Measurements from ENCODE around the gene ANXA5. TPM values are rescaled to one million over a fixed set of nuclear protein-coding genes. Genes with fewer than 3 reads are reported as not detected.

ANXA5 gene
- total RNA-seq, 4 donors from 2014 or later, result 101 to 107 (median 102) TPM

GRCh38 chr4:121711263-121712000, 14.7 kb upstream of the ANXA5 start:
- peaks cover 6% of the 10 kb centered on the region for H3K4me1 ChIP-seq
- peak overlapping the region; percentile 6 for H3K4me3 ChIP-seq
- H3K27me3 ChIP-seq, result no peaks in the 10 kb centered on the region
- DNase-seq (ENCODE audit: low spot score in 2 of 2), result peak; percentile 88 to 91
- H3K27ac ChIP-seq, result peak overlapping the region; percentile 52
- 6% methylated on average over 18 of the region's 18 CpGs for WGBS
- no peaks in the 10 kb centered on the region for H3K9me3 ChIP-seq
- TF ChIP-seq, protein P1, sequence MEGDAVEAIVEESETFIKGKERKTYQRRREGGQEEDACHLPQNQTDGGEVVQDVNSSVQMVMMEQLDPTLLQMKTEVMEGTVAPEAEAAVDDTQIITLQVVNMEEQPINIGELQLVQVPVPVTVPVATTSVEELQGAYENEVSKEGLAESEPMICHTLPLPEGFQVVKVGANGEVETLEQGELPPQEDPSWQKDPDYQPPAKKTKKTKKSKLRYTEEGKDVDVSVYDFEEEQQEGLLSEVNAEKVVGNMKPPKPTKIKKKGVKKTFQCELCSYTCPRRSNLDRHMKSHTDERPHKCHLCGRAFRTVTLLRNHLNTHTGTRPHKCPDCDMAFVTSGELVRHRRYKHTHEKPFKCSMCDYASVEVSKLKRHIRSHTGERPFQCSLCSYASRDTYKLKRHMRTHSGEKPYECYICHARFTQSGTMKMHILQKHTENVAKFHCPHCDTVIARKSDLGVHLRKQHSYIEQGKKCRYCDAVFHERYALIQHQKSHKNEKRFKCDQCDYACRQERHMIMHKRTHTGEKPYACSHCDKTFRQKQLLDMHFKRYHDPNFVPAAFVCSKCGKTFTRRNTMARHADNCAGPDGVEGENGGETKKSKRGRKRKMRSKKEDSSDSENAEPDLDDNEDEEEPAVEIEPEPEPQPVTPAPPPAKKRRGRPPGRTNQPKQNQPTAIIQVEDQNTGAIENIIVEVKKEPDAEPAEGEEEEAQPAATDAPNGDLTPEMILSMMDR (IDR thresholded peaks at IDR 0.05), result no peak
- TF ChIP-seq POLR2AphosphoS5 (IDR thresholded peaks at IDR 0.05) (peak in 1 of 3 donors; percentile 79), EP300 (IDR thresholded peaks at IDR 0.05) (no peak), POLR2A (IDR thresholded peaks at IDR 0.05) (no peak)
- H3K36me3 ChIP-seq, result no peaks in the 10 kb centered on the region

DNA sequence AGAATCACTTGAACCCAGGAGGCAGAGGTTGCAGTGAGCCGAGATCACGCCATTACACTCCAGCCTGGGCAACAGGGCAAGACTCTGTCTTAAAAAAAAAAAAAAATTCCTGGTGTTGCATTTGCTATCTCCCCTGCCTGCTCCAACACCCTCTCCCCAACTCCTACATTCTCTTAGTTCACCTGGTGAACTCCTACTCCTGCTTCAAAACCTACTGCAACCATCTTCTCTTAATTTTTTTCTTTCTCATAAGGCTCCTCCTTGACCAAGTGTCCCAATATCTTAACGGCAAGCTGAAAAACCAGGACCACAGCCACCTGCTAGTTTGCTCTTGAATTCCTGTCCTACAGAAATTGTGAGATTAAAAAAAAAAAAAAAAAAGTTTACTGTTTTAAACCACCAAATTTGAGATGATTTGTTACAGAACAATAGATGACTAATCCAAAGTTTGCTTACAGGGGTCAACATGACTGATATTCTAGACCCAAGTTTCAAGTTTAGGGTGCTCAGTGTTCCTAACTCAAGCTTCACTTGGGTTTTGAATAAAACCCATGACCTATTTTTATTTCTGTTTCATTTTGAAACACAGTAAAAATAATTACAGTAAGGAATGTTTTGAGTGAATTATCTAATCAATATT, 13.1 kb upstream of the ANXA5 start:
- H3K4me3 ChIP-seq, result no peak overlapping the region
- no peak for DNase-seq (ENCODE audit: low spot score in 2 of 2)
- H3K4me1 ChIP-seq, result peaks cover 6% of the 10 kb centered on the region
- H3K9me3 ChIP-seq, result no peaks in the 10 kb centered on the region
- 96% methylated on average over 3 of the region's 3 CpGs for WGBS
- no peak overlapping the region for H3K27ac ChIP-seq
- no peaks in the 10 kb centered on the region for H3K27me3 ChIP-seq
- TF ChIP-seq, protein P1 (IDR thresholded peaks at IDR 0.05), result no peak
- no peak for TF ChIP-seq POLR2A (IDR thresholded peaks at IDR 0.05)
- TF ChIP-seq POLR2AphosphoS5 (IDR thresholded peaks at IDR 0.05), result no peak
- no peak for TF ChIP-seq EP300 (IDR thresholded peaks at IDR 0.05)
- no peaks in the 10 kb centered on the region for H3K36me3 ChIP-seq

GRCh38 chr4:121707344-121707743, 10.6 kb upstream of the ANXA5 start:
- no peaks in the 10 kb centered on the region for H3K36me3 ChIP-seq
- no peak overlapping the region for H3K4me3 ChIP-seq
- H3K9me3 ChIP-seq, result no peaks in the 10 kb centered on the region
- H3K4me1 ChIP-seq, result peaks cover 6% of the 10 kb centered on the region
- no peak for TF ChIP-seq POLR2AphosphoS5 (IDR thresholded peaks at IDR 0.05)
- no peak for TF ChIP-seq POLR2A (IDR thresholded peaks at IDR 0.05)
- TF ChIP-seq, protein P1 (IDR thresholded peaks at IDR 0.05), result no peak
- no peak for TF ChIP-seq EP300 (IDR thresholded peaks at IDR 0.05)
- no peak for DNase-seq (ENCODE audit: low spot score in 2 of 2)
- no peaks in the 10 kb centered on the region for H3K27me3 ChIP-seq
- no peak overlapping the region for H3K27ac ChIP-seq

DNA sequence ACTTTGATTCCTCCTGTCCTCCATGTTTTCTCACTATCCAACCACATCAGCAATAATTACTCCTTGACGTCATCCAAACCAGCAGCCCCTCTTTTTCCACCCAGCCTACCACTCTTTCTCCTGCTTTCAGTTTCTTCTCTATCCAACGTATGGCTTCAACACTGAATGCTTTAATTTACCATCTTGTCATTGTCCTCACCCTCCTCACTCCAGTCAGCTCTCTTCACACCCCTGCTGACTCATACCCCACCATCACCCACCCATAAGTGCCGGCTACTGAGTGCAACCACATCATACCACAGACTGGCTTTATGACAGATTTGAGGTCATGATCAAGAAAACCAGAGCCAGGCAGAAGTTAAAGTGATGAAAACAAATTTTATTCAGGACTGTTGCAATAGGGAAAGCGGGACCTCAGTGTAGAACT, 9.8 kb upstream of the ANXA5 start:
- no peaks in the 10 kb centered on the region for H3K9me3 ChIP-seq
- no peaks in the 10 kb centered on the region for H3K36me3 ChIP-seq
- no peak overlapping the region for H3K4me3 ChIP-seq
- H3K27ac ChIP-seq, result no peak overlapping the region
- no peak for DNase-seq (ENCODE audit: low spot score in 2 of 2)
- TF ChIP-seq EP300 (IDR thresholded peaks at IDR 0.05), result no peak
- TF ChIP-seq POLR2A (IDR thresholded peaks at IDR 0.05), result no peak
- 63% methylated on average over 4 of the region's 4 CpGs for WGBS
- H3K4me1 ChIP-seq, result no peaks in the 10 kb centered on the region
- H3K27me3 ChIP-seq, result no peaks in the 10 kb centered on the region

DNA sequence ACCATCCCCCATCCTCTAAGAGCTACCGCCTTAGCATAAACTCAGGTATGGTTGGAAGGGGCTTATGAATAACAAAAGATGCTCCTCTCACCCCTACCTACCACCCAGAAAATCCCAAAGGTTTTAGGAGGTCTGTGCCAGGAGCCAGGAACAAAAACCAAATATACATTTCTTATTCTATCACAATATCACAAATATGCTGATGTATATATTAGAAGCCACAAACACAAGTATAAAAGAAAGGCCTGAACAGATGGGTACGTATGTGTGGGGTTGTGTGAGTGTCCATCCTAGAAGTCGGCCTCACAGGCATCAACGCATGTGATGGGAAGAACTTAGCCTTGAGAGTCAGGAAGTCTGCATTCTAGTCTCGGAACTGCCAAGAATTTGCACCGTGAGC, 8.7 kb upstream of the ANXA5 start:
- Histone ChIP-seq H3K27ac (no peak overlapping the region), H3K4me1 (no peaks in the 10 kb centered on the region), H3K27me3 (no peaks in the 10 kb centered on the region), H3K9me3 (no peaks in the 10 kb centered on the region), H3K4me3 (no peak overlapping the region), H3K36me3 (no peaks in the 10 kb centered on the region)
- no peak for DNase-seq (ENCODE audit: low spot score in 2 of 2)
- no peak for TF ChIP-seq POLR2A (IDR thresholded peaks at IDR 0.05)
- TF ChIP-seq EP300 (IDR thresholded peaks at IDR 0.05), result no peak
- TF ChIP-seq POLR2AphosphoS5 (IDR thresholded peaks at IDR 0.05), result no peak
- TF ChIP-seq, protein P1 (IDR thresholded peaks at IDR 0.05), result no peak
- 93% methylated on average over 6 of the region's 6 CpGs for WGBS

Data from suprapubic skin (tissue), 4 donors.